ENCODE data around the gene C1orf21. TPM values are rescaled to one million over a fixed set of nuclear protein-coding genes. Genes with fewer than 3 reads are reported as not detected.

Gene C1orf21
- polyA plus RNA-seq, 1 donor (not counting 4 experiments of a cell fraction or from before 2014, with no cell fraction given), result 44.3 TPM

DNA sequence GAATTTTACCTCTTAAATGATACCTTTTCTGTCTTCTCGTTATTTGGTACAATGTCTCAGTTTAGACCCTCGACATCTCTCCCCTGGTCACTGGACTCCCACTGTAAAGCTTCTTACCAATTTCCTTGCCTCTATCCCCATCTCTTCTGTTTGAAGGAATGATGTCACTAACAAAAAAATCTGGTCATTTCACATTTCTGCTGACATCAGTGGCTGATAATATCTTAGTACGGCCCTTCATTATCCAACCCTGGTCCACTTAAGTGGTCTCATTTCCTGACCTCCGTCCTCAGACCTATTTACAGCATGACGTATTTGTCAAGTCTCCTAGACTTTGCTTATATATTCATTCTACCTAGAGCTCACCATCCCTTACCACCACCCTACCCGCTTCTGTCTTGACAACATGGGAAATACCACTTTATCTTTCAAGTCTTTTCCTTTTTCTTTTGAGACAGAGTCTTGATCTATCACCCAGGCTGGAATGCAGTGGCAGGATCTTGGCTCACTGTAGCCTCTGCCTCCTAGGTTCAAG lies 60.9 kb downstream of the C1orf21 start:
- FAIRE-seq (no peak), DNase-seq (ENCODE audit: low read depth, low spot score) (no peak)
- peaks cover 38% of the 10 kb centered on the region for H3K79me2 ChIP-seq (ENCODE audit: control insufficient read depth, insufficient read depth, low read length)
- H3K4me3 ChIP-seq (ENCODE audit: control insufficient read depth in 2 of 3, extremely low read depth in 1 of 3, insufficient read depth in 2 of 3, low read depth in 1 of 3, low read length in 3 of 3), result no peak overlapping the region
- H3K4me2 ChIP-seq (ENCODE audit: control insufficient read depth, extremely low read depth, insufficient read depth, low read depth, low read length), result no peak overlapping the region
- TF ChIP-seq EZH2 (IDR thresholded peaks at IDR 0.05; ENCODE audit: low read length), result no peak
- TF ChIP-seq, protein P1, sequence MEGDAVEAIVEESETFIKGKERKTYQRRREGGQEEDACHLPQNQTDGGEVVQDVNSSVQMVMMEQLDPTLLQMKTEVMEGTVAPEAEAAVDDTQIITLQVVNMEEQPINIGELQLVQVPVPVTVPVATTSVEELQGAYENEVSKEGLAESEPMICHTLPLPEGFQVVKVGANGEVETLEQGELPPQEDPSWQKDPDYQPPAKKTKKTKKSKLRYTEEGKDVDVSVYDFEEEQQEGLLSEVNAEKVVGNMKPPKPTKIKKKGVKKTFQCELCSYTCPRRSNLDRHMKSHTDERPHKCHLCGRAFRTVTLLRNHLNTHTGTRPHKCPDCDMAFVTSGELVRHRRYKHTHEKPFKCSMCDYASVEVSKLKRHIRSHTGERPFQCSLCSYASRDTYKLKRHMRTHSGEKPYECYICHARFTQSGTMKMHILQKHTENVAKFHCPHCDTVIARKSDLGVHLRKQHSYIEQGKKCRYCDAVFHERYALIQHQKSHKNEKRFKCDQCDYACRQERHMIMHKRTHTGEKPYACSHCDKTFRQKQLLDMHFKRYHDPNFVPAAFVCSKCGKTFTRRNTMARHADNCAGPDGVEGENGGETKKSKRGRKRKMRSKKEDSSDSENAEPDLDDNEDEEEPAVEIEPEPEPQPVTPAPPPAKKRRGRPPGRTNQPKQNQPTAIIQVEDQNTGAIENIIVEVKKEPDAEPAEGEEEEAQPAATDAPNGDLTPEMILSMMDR (optimal IDR thresholded peaks at IDR 0.05 in 1 of 3, IDR thresholded peaks at IDR 0.05 in 1 of 3, conservative IDR thresholded peaks at IDR 0.05 in 1 of 3; ENCODE audit: extremely low read depth in 1 of 3, insufficient read depth in 2 of 3, low read length in 3 of 3), result no peak
- H3K4me1 ChIP-seq (ENCODE audit: control insufficient read depth, extremely low read depth, insufficient read depth, low read length), result peaks cover 11% of the 10 kb centered on the region
- H3K36me3 ChIP-seq (ENCODE audit: control insufficient read depth in 2 of 2, extremely low read depth in 1 of 2, insufficient read depth in 2 of 2, low read length in 2 of 2), result no peaks in the 10 kb centered on the region
- dilution Hi-C loops (cut with MboI; ENCODE audit: extremely low pct_ligation_motif_present, low sequenced_read_pairs), result no loop called here
- H2AFZ ChIP-seq (ENCODE audit: control insufficient read depth, low read length), result no peak overlapping the region
- H3K9me3 ChIP-seq (ENCODE audit: control insufficient read depth, low read depth, low read length), result no peaks in the 10 kb centered on the region
- H4K20me1 ChIP-seq (ENCODE audit: control insufficient read depth, extremely low read depth, insufficient read depth, low read length), result no peaks in the 10 kb centered on the region
- no peaks in the 10 kb centered on the region for H3K27me3 ChIP-seq (ENCODE audit: control insufficient read depth, extremely low read depth, insufficient read depth, low read length)
- no peaks in the 10 kb centered on the region for H3K9me1 ChIP-seq (ENCODE audit: control insufficient read depth, extremely low read depth, insufficient read depth, low read length)
- no peak overlapping the region for H3K27ac ChIP-seq (ENCODE audit: control insufficient read depth, insufficient read depth, low read length)
- H3K9ac ChIP-seq (ENCODE audit: control insufficient read depth, extremely low read depth, insufficient read depth, low read length), result no peak overlapping the region

DNA sequence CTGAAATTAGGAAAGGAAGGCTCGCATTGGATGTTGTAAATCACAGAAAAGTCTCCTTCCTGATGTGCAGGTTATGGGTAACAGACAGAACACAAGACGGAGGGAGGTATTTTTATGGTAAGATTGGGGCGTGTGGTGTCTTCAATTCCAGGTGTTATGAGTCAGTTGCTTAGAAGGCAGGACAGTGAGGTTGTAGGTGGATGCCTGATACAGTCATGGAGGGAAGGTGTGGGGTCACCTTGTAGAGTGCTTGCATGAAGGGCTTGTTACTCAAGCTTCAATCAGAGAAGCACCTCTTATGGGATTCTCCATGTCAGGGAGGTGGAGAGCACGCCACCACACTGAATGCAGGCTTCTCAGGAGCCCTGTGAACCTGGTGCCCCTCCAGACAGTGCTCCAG lies 63.1 kb downstream of the C1orf21 start:
- Histone ChIP-seq H3K27me3 (ENCODE audit: control insufficient read depth, extremely low read depth, insufficient read depth, low read length) (no peaks in the 10 kb centered on the region), H3K9ac (ENCODE audit: control insufficient read depth, extremely low read depth, insufficient read depth, low read length) (no peak overlapping the region), H2AFZ (ENCODE audit: control insufficient read depth, low read length) (no peak overlapping the region), H3K27ac (ENCODE audit: control insufficient read depth, insufficient read depth, low read length) (no peak overlapping the region), H3K4me1 (ENCODE audit: control insufficient read depth, extremely low read depth, insufficient read depth, low read length) (peaks cover 11% of the 10 kb centered on the region), H3K4me3 (ENCODE audit: control insufficient read depth in 2 of 3, extremely low read depth in 1 of 3, insufficient read depth in 2 of 3, low read depth in 1 of 3, low read length in 3 of 3) (no peak overlapping the region), H4K20me1 (ENCODE audit: control insufficient read depth, extremely low read depth, insufficient read depth, low read length) (no peaks in the 10 kb centered on the region), H3K36me3 (ENCODE audit: control insufficient read depth in 2 of 2, extremely low read depth in 1 of 2, insufficient read depth in 2 of 2, low read length in 2 of 2) (no peaks in the 10 kb centered on the region), H3K9me3 (ENCODE audit: control insufficient read depth, low read depth, low read length) (no peaks in the 10 kb centered on the region), H3K79me2 (ENCODE audit: control insufficient read depth, insufficient read depth, low read length) (peaks cover 26% of the 10 kb centered on the region), H3K9me1 (ENCODE audit: control insufficient read depth, extremely low read depth, insufficient read depth, low read length) (no peaks in the 10 kb centered on the region), H3K4me2 (ENCODE audit: control insufficient read depth, extremely low read depth, insufficient read depth, low read depth, low read length) (no peak overlapping the region)
- TF ChIP-seq EZH2 (IDR thresholded peaks at IDR 0.05; ENCODE audit: low read length), result no peak
- TF ChIP-seq, protein P1 (optimal IDR thresholded peaks at IDR 0.05 in 1 of 3, IDR thresholded peaks at IDR 0.05 in 1 of 3, conservative IDR thresholded peaks at IDR 0.05 in 1 of 3; ENCODE audit: extremely low read depth in 1 of 3, insufficient read depth in 2 of 3, low read length in 3 of 3), result no peak
- dilution Hi-C loops (cut with MboI; ENCODE audit: extremely low pct_ligation_motif_present, low sequenced_read_pairs), result no loop called here
- DNase-seq (ENCODE audit: low read depth, low spot score), result peak; percentile 28
- peak; percentile 73 for FAIRE-seq
